ENCODE measurements around the gene CDK13.
A peak's percentile ranks its signal among the peaks of the same experiment; 100 is the strongest.
"Not testable (repeated sequence)": the region's sequence is repeated elsewhere in the genome, so short reads cannot be mapped to it uniquely, and the experiment has no call there.

Gene CDK13

DNA sequence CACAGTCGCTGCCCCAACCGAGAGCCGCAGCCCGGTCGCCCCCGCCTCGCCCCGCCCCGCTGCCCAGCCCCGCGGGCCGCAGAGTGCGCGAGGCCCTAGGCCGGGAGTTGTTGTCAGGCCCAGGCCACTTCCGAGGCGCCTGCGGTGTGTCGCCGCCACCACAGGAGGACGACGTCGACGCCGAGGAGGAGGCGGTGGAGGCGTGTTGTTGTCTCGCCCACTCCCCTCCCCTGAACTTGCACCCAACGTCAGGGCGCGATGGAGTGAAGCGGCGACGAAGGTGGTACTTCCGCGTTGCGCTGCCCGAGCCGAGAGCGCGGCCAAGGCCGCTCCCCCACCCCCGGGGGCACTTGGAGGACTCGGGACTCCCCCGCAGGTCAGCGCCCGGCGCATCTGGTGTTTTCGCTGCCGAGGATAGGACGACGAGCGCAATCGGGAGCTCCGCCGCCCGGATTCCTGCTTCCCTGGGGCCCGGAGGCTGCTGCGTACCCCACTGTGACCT is at the start of gene CDK13:
Gene CDK13 (plus strand): TSS at position 286 of the 502 bp plus-strand sequence. CDS start 386 bp downstream, outside the sequence.
- DNase-seq (ENCODE audit: low read depth, low spot score), result peak; percentile 56

DNA sequence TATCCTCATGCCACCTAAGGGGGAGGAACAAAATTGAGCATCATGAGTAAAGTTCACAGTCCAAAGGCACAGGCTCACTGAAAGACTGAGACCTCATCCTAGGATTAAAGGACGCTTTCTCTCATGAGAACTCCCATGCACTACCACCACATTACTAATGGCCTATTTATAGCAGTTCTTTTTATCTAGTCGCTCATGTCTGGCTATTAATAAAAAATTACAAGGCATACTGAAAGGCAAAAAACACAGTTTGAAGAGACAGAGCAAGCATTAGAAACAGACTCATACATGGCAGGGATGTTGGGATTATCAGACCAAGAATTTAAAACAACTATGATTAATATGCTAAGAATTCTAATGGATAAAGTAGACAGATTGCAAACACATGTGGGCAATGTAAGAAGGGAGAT is 46.0 kb upstream of the CDK13 start:
- DNase-seq (ENCODE audit: low read depth, low spot score), result no peak

- no peak for DNase-seq (ENCODE audit: low read depth, low spot score)
Measured at GRCh38 chr7:39908141-39908540, 41.9 kb upstream of the CDK13 start.

DNA sequence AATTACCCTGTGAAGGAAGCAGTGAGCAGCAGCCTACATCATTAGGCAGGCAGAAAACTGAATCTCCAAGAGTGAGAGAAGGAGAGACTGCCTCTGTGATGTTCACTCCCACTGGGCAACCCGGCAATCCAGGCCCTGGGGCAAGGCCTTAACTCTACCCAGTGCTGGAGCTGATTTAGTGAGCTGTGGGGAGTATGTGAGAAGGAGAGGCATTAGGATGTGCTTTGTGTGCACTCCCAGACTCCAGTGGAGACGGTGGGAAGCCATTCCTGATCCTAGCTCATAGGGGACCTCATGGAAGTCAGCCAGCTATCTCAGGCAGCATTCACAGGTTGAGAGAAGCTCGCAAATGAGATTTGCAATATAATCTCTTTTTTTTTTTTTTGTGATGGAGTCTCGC is 41.1 kb upstream of the CDK13 start:
- DNase-seq (ENCODE audit: low read depth, low spot score), result no peak

- no peak for DNase-seq (ENCODE audit: low read depth, low spot score)
Measured at GRCh38 chr7:39909526-39909925, 40.5 kb upstream of the CDK13 start.

GRCh38 chr7:39910108-39910869 is 39.8 kb upstream of the CDK13 start:
- DNase-seq (ENCODE audit: low read depth, low spot score), result no peak

- DNase-seq (ENCODE audit: low read depth, low spot score), result no peak
Measured at GRCh38 chr7:39911167-39911566, 38.9 kb upstream of the CDK13 start.

- not testable (repeated sequence) for DNase-seq (ENCODE audit: low read depth, low spot score)
Measured at GRCh38 chr7:39915847-39916246, 34.2 kb upstream of the CDK13 start.

GRCh38 chr7:39919646-39920045 is 30.4 kb upstream of the CDK13 start:
- DNase-seq (ENCODE audit: low read depth, low spot score), result no peak

- no peak for DNase-seq (ENCODE audit: low read depth, low spot score)
Measured at GRCh38 chr7:39921506-39922175, 28.4 kb upstream of the CDK13 start.

- DNase-seq (ENCODE audit: low read depth, low spot score), result no peak
Measured at GRCh38 chr7:39922580-39922979, 27.5 kb upstream of the CDK13 start.

DNA sequence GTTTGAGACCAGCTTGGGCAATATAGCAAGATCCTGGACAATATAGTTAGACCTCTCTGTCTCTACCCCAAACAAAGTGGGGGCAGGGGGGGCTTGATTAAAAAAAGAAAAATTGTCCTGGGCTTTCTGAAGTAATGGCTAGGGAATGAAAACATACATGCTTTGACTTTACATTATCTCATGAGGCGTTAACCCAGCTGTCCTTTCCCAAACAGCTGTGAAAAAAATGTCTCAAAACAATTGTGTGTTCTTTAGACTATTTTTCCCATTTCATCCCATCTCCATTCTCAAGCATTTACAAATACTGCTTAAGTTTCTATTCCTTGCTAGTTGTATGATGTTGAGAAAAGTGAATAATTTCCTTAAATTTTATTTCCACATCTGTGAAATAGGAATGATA is 27.0 kb upstream of the CDK13 start:
- no peak for DNase-seq (ENCODE audit: low read depth, low spot score)

- no peak for DNase-seq (ENCODE audit: low read depth, low spot score)
Measured at GRCh38 chr7:39924122-39924521, 25.9 kb upstream of the CDK13 start.

- DNase-seq (ENCODE audit: low read depth, low spot score), result no peak
Measured at GRCh38 chr7:39926111-39926510, 23.9 kb upstream of the CDK13 start.

DNA sequence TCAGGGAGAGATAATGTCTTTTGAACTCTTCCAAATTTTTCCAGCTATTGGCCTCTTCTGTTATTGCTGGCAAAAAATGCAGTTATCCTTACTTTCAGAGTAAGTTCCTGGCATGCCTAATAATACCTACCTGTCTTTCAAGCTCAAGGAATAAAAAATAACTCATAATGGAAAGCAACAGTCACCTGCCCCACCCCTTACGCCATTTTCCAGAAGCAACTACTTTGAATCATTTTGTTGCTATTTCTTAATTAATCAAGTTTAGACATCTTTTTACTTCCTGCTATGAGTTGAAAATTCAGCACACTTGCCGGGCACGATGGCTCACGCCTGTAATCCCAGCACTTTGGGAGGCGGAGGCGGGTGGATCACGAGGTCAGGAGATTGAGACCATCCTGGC is 23.0 kb upstream of the CDK13 start:
- DNase-seq (ENCODE audit: low read depth, low spot score), result no peak

GRCh38 chr7:39934132-39934531 is 15.9 kb upstream of the CDK13 start:
- no peak for DNase-seq (ENCODE audit: low read depth, low spot score)

DNA sequence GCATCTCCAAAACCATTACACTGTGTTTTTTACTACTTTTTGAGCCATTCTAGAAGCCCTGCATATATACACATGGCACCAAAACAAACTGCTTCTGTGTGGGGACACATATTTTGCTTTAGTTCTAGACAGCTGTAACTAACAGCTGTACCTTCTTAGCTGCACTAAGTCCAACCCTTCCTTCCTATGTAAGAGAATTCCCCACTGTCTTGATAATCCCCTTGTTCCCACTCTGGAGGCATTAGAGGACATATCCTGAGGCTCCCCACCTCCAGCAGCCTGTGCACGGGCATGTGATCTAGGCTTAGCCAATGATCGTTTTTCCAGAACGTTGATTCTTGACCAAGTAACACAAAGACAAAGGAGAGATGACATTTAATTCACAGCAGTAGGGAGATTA is 13.3 kb upstream of the CDK13 start:
- no peak for DNase-seq (ENCODE audit: low read depth, low spot score)

GRCh38 chr7:39937366-39938153 is 12.5 kb upstream of the CDK13 start:
- DNase-seq (ENCODE audit: low read depth, low spot score), result no peak

- no peak for DNase-seq (ENCODE audit: low read depth, low spot score)
Measured at GRCh38 chr7:39942883-39943282, 7.2 kb upstream of the CDK13 start.

GRCh38 chr7:39946693-39947092 is 3.4 kb upstream of the CDK13 start:
- no peak for DNase-seq (ENCODE audit: low read depth, low spot score)

DNA sequence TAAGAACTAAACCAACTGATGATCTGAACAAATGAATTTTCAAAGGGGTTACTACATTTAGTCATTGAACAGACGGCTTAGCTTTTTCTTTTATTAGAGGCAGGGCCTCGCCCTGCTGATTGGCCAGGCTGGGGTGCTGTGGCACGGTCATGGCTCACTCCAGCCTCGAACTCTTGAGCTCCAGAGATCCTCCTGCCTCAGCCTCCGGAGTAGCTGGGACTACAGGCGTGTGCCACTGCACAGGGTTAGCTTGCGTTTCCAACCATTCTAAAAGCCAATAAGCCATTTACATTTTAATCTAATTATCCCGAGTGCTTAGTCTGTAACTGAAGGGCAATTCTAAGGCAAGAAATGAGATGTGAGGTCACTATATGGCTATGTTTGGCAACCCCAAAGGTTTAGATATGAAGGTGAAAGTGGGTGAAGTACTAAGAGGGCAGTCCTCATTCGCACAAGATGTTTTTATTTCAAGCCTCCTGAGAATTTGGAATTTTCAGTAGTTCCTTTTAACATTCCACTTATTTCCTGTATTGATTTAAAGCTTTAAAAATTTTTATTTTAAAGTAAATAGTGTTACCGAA is 1.6 kb upstream of the CDK13 start:
- DNase-seq (ENCODE audit: low read depth, low spot score), result no peak
